NCI-H2196 treated with DMSO at 0.1 percent for 48 hours (cell line): Measurements from ENCODE around the gene SHC3.

Source experiments
- DNase-seq: peaks from one replicate; lab custom pipeline; 2025; ENCODE audit not compliant: unreplicated experiment; lab: John Stamatoyannopoulos, UW

SHC3 gene

GRCh38 chr9:89160806-89161205 is 17.8 kb downstream of the SHC3 start:
- DNase-seq: no peak

GRCh38 chr9:89154651-89155336 is 23.8 kb downstream of the SHC3 start:
- no peak for DNase-seq

GRCh38 chr9:89154218-89154617 is 24.4 kb downstream of the SHC3 start:
- DNase-seq: no peak

GRCh38 chr9:89153232-89154017 is 25.2 kb downstream of the SHC3 start:
- DNase-seq: no peak

- no peak for DNase-seq
Observed at GRCh38 chr9:89149726-89150125, 28.9 kb downstream of the SHC3 start.

GRCh38 chr9:89145097-89145496 is 33.5 kb downstream of the SHC3 start:
- DNase-seq: no peak

GRCh38 chr9:89144238-89144637 is 34.4 kb downstream of the SHC3 start:
- DNase-seq: no peak

GRCh38 chr9:89143266-89143665 is 35.4 kb downstream of the SHC3 start:
- no peak for DNase-seq

GRCh38 chr9:89139455-89139854 is 39.2 kb downstream of the SHC3 start:
- no peak for DNase-seq

- no peak for DNase-seq
Observed at GRCh38 chr9:89138463-89139390, 39.9 kb downstream of the SHC3 start.

- no peak for DNase-seq
Observed at GRCh38 chr9:89137542-89138462, 40.8 kb downstream of the SHC3 start.

GRCh38 chr9:89135591-89136166 is 42.9 kb downstream of the SHC3 start:
- DNase-seq: no peak

GRCh38 chr9:89134709-89135108 is 43.9 kb downstream of the SHC3 start:
- no peak for DNase-seq

GRCh38 chr9:89122949-89123348 is 55.7 kb downstream of the SHC3 start:
- DNase-seq: no peak

- no peak for DNase-seq
Observed at GRCh38 chr9:89120704-89121103, 57.9 kb downstream of the SHC3 start.

- DNase-seq: no peak
Observed at GRCh38 chr9:89116805-89117192, 61.8 kb downstream of the SHC3 start.

GRCh38 chr9:89116064-89116804 is 62.4 kb downstream of the SHC3 start:
- DNase-seq: no peak

GRCh38 chr9:89115426-89115825 is 63.2 kb downstream of the SHC3 start:
- DNase-seq: no peak

- no peak for DNase-seq
Observed at GRCh38 chr9:89114741-89115140, 63.9 kb downstream of the SHC3 start.
